Measurements from ENCODE around the gene ZMYM1. TPM values are rescaled to one million over a fixed set of nuclear protein-coding genes. Genes with fewer than 3 reads are reported as not detected.

ZMYM1 gene
- polyA plus RNA-seq, 3 donors = 13.7 to 19.8 (median 19.4) TPM

- no peak for DNase-seq
Observed at GRCh38 chr1:35164893-35165292, 85.7 kb downstream of the ZMYM1 start.

Other genes with a start within 250 kb of the ZMYM1 start
- 10 to 100 TPM; 32.0 to 37.6 (median 33.9) TPM for gene SMIM12, start 219.6 kb upstream of the ZMYM1 start, polyA plus RNA-seq (ENCODE audit: insufficient read length in 3 of 3)
- gene DLGAP3, start 149.7 kb upstream of the ZMYM1 start, polyA plus RNA-seq (ENCODE audit: insufficient read length in 3 of 3) = 1 to 10 TPM; 3.3 to 4.0 (median 3.6) TPM
- gene TMEM35B, start 94.0 kb upstream of the ZMYM1 start, polyA plus RNA-seq (ENCODE audit: insufficient read length in 3 of 3) = 10 to 100 TPM; 29.3 to 31.3 (median 30.2) TPM
- 10 to 100 TPM; 14.3 to 24.7 (median 22.0) TPM for gene ZMYM6, start 47.4 kb upstream of the ZMYM1 start, polyA plus RNA-seq (ENCODE audit: insufficient read length in 3 of 3)
- 100 to 1,000 TPM; 620 to 957 (median 852) TPM for gene SFPQ, start 113.8 kb downstream of the ZMYM1 start, polyA plus RNA-seq (ENCODE audit: insufficient read length in 3 of 3)
- 10 to 100 TPM; 68.4 to 76.6 (median 74.2) TPM for gene ZMYM4, start 189.3 kb downstream of the ZMYM1 start, polyA plus RNA-seq (ENCODE audit: insufficient read length in 3 of 3)

Measured in renal pelvis (tissue), 4 donors.